HepG2 (cell line): Measurements from ENCODE around the gene NID2. TPM values are rescaled to one million over a fixed set of nuclear protein-coding genes. Genes with fewer than 3 reads are reported as not detected.

ENCODE experiments used
- ATAC-seq: fragments of 200-7000 bp; cut with Tn5 transposase; 3 replicates; pipeline ENCODE4 v1.9.1; 2020; ENCODE audit warnings: mild to moderate bottlenecking, moderate library complexity
- BruUV-seq: library from RNA; stranded (reverse); fragments of 400-500 nt; replicated peaks from 2 replicates; lab custom pipeline; 2021; lab: Mats Ljungman, UMichigan
- CTCF ChIA-PET: fragments of 300-600 bp; formaldehyde crosslinking; extraction: SDS; loops from one replicate; lab custom pipeline; 2021; ENCODE audit warnings: low total read pairs, inconsistent platforms, low intra/inter-chr PET ratio; lab: Yijun Ruan, JAX
- POLR2A ChIA-PET: fragments of 350-600 bp; sonication (Branson Sonifier 250); formaldehyde crosslinking; loops from one replicate; lab custom pipeline; 2020; ENCODE audit warnings: antibody characterized with exemption, inconsistent platforms; lab: Yijun Ruan, JAX
- DNase-seq: peaks from one replicate; pipeline ENCODE4 v3.0.0-alpha.2; 2015; ENCODE audit warnings: low spot score
- FAIRE-seq: peaks from 3 replicates; lab custom pipeline; 2011; peaks lifted over from hg19 to GRCh38; lab: Jason Lieb, UNC
- H2AFZ ChIP-seq: one replicate; pipeline ENCODE4 v1.6.1; 2011; ENCODE audit warnings: low read length, inconsistent platforms
- H3K27ac ChIP-seq: fragments of 300-600 bp; 3 replicates; pipeline ENCODE4 v1.8.0; 2011; ENCODE audit warnings: mixed run types, mild to moderate bottlenecking, mixed read lengths, low read length, inconsistent platforms; ENCODE audit not compliant: insufficient read depth; ENCODE audit errors: extremely low read length
- H3K27me3 ChIP-seq, 2 experiments: fragments of 200-600 bp in 1 of 2; 2 replicates in 1 of 2; 3 replicates in 1 of 2; pipeline versions ENCODE4 v1.6.0 to v1.8.0; 2011; ENCODE audit warnings: low read length in 2 of 2, mild to moderate bottlenecking in 2 of 2, moderate library complexity in 2 of 2, inconsistent platforms in 1 of 2; ENCODE audit not compliant: insufficient read depth in 2 of 2, control insufficient read depth in 1 of 2
- H3K36me3 ChIP-seq, 2 experiments: fragments of 200-600 bp in 1 of 2; replicated peaks in 1 of 2; 2 replicates in 1 of 2; 3 replicates in 1 of 2; pipeline versions ENCODE4 v1.5.1 to v1.8.0; 2011; ENCODE audit warnings: low read length in 2 of 2, inconsistent platforms in 1 of 2; ENCODE audit not compliant: insufficient read depth in 2 of 2, control insufficient read depth in 1 of 2
- H3K4me1 ChIP-seq: 2 replicates; pipeline ENCODE4 v1.5.1; 2012; ENCODE audit warnings: low read length, inconsistent platforms; ENCODE audit not compliant: insufficient read depth
- H3K4me2 ChIP-seq: 2 replicates; pipeline ENCODE4 v1.6.0; 2011; ENCODE audit warnings: low read depth, low read length, inconsistent platforms
- H3K4me3 ChIP-seq, 3 experiments: fragments of 200-600 bp in 1 of 3; sonication (generic), shearing (Covaris generic) in 1 of 3; replicated peaks in 1 of 3; 2 replicates each; pipeline ENCODE4 v1.5.1; 2011 to 2016; ENCODE audit warnings: low read length in 3 of 3, inconsistent platforms in 2 of 3, low read depth in 2 of 3, mild to moderate bottlenecking in 2 of 3, control low read depth in 1 of 3, mixed read lengths in 1 of 3; ENCODE audit not compliant: insufficient read depth in 1 of 3
- H3K79me2 ChIP-seq: one replicate; pipeline ENCODE4 v1.6.1; 2011; ENCODE audit warnings: low read length, inconsistent platforms; ENCODE audit not compliant: insufficient read depth
- H3K9ac ChIP-seq: 2 replicates; pipeline ENCODE4 v1.6.0; 2011; ENCODE audit warnings: mild to moderate bottlenecking, low read depth, low read length, inconsistent platforms; ENCODE audit not compliant: insufficient read depth
- H3K9me3 ChIP-seq: 2 replicates; pipeline ENCODE4 v1.5.1; 2012; ENCODE audit warnings: mild to moderate bottlenecking, low read length
- H4K20me1 ChIP-seq: 2 replicates; pipeline ENCODE4 v1.6.0; 2011; ENCODE audit warnings: inconsistent platforms, mild to moderate bottlenecking, low read length, moderate library complexity; ENCODE audit not compliant: insufficient read depth
- CSRNP1 ChIP-seq: sonication (generic); formaldehyde crosslinking; IDR thresholded peaks from 2 replicates; pipeline ENCODE4 v1.8.1; 2023; ENCODE audit warnings: mild to moderate bottlenecking, missing genetic modification reagents
- ELF1 ChIP-seq: sonication (generic); formaldehyde crosslinking; IDR thresholded peaks from 2 replicates; pipeline ENCODE4 v1.4.0; 2020; ENCODE audit warnings: missing genetic modification reagents
- FOXA3 ChIP-seq: IDR thresholded peaks from 2 replicates; pipeline ENCODE4 v1.6.1; 2016; ENCODE audit warnings: missing genetic modification reagents, missing compliant biosample characterization
- HNRNPLL ChIP-seq: fragments of 200-400 bp; formaldehyde crosslinking; IDR thresholded peaks from 2 replicates; pipeline ENCODE4 v1.6.1; 2017; ENCODE audit warnings: mild to moderate bottlenecking, low read depth, low read length; ENCODE audit not compliant: poor library complexity, severe bottlenecking
- HOXA9 ChIP-seq: sonication (generic); formaldehyde crosslinking; IDR thresholded peaks from 2 replicates; pipeline ENCODE4 v1.8.1; 2022; ENCODE audit warnings: missing genetic modification reagents, mild to moderate bottlenecking, moderate library complexity, borderline replicate concordance
- ISL2 ChIP-seq: sonication (generic); formaldehyde crosslinking; IDR thresholded peaks from 2 replicates; pipeline ENCODE4 v1.5.0; 2020; ENCODE audit warnings: missing genetic modification reagents
- MYPOP ChIP-seq: sonication (generic); formaldehyde crosslinking; IDR thresholded peaks from 2 replicates; pipeline ENCODE4 v1.8.1; 2023; ENCODE audit warnings: mild to moderate bottlenecking, moderate library complexity, missing genetic modification reagents
- NFIC ChIP-seq: IDR thresholded peaks from 2 replicates; pipeline ENCODE4 v1.6.1; 2012; ENCODE audit warnings: mild to moderate bottlenecking, low read length, inconsistent platforms
- PHF8 ChIP-seq: sonication (generic); formaldehyde crosslinking; IDR thresholded peaks from 2 replicates; pipeline ENCODE4 v1.5.0; 2020; ENCODE audit warnings: missing genetic modification reagents
- TCF7L2 ChIP-seq: IDR thresholded peaks from 2 replicates; pipeline ENCODE4 v1.6.1; 2011; ENCODE audit warnings: mild to moderate bottlenecking, low read depth, low read length, moderate library complexity
- ZNF253 ChIP-seq: sonication (generic); formaldehyde crosslinking; IDR thresholded peaks from 2 replicates; pipeline ENCODE4 v1.8.0; 2022; ENCODE audit warnings: mild to moderate bottlenecking, missing genetic modification reagents, borderline replicate concordance
- ZNF800 ChIP-seq: sonication (generic); formaldehyde crosslinking; IDR thresholded peaks from 2 replicates; pipeline ENCODE4 v1.4.0; 2020; ENCODE audit warnings: missing genetic modification reagents
- WGBS: methylation state at CpG from one replicate; pipeline ENCODE4 v1.1.6; 2017; ENCODE audit warnings: low lambda C conversion rate; 5-methylcytosine and 5-hydroxymethylcytosine counted together
- in situ Hi-C: cut with HindIII; loops from 2 replicates; pipeline ENCODE4 v1.10.0; 2017; ENCODE audit warnings: low pct_unique_long_range_greater_than_20kb; ENCODE audit not compliant: extremely low pct_ligation_motif_present
- intact Hi-C: fragments of 100-400 bp; cut with micrococcal nuclease; formaldehyde crosslinking; loops from one replicate; pipeline ENCODE4 v1.10.0; 2022; ENCODE audit not compliant: unreplicated experiment
- polyA plus RNA-seq, 8 experiments: library from polyadenylated mRNA; depleted of rRNA in 3 of 8; stranded (reverse) in 7 of 8; unstranded in 1 of 8; fragments of >200 nt; fragmentation: Illumina TruSeq in 4 of 8; extraction: Trizol in 4 of 8; gene quantifications; 2 replicates each; pipeline versions ENCODE4 v1.2.1 to v1.2.3, GENCODE V29; 2011 to 2016; ENCODE audit warnings: low read depth in 4 of 8, missing spikeins in 1 of 8, mixed read lengths in 1 of 8; ENCODE audit not compliant: insufficient read depth in 1 of 8
- total RNA-seq, 5 experiments: library from RNA; depleted of rRNA; stranded (reverse); fragments of >200 nt; fragmentation: Illumina TruSeq; extraction: Trizol; gene quantifications; 2 replicates each; pipeline ENCODE4 v1.2.3, GENCODE V29; 2016; ENCODE audit warnings: low read depth in 1 of 5
- TF ChIP-seq, protein P1 (sequence below): sonication (generic); formaldehyde crosslinking; IDR thresholded peaks from 2 replicates; pipeline ENCODE4 v1.4.0; 2020; ENCODE audit warnings: mild to moderate bottlenecking, missing genetic modification reagents

NID2 gene
- total and polyA plus RNA-seq, 2 of the 13 experiments (the other 11 are each of a cell fraction or from before 2014, with no cell fraction given), result 0.11 TPM; not detected in 1

DNA sequence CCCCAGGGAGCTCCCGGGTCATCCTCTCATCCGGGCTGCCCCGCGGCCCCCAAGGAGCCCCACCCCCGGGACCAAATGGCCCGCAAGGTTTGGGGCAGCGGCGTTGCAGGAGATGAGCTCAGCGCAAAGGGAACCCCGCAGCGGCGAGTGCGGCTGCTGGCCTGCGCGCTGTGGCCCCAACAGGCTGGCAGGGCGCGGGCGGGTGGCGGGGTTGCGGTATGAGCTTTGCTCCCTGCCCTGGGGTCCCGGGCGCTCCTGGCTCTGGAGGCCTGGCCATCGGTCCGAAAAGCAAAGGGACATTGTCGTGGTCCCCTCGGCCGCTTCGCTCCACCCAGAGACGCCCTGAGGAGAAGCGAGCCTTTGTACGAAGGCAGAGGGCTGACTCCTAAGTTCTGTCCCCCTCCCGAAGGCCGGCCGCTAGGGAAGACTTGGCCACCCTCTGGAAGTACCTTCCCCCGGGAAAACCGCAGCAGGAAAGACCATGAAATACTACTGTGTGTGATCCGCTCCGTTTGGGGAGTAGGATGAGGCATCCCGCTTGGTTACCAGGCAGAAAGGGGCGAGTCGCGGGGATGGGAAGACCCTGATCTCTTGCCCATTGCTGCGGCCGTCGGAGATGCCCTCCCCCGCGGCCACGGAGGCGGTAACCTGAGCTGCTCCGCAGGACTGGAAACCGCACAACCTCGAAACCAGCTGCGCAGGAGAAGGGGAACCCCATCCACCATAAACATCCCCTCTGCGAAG, 620 bp upstream of the NID2 start:
- intact Hi-C loops (no loop called here), in situ Hi-C loops (no loop called here)
- H3K9me3 ChIP-seq, result no peaks in the 10 kb centered on the region
- H3K4me2 ChIP-seq, result peak overlapping the region; percentile 85
- no peak for DNase-seq
- WGBS, result 69% methylated on average over 4 of the region's 54 CpGs
- POLR2A ChIA-PET, result no interaction called here
- no peaks in the 10 kb centered on the region for H4K20me1 ChIP-seq
- H3K4me1 ChIP-seq, result peaks cover 11% of the 10 kb centered on the region
- FAIRE-seq, result no peak
- no peaks in the 10 kb centered on the region for H3K79me2 ChIP-seq
- no peak overlapping the region for H2AFZ ChIP-seq
- H3K36me3 ChIP-seq, result no peaks in the 10 kb centered on the region
- H3K27me3 ChIP-seq, result peaks cover 8 to 38% of the 10 kb centered on the region in 2 experiments; a peak in 4 of 5 replicates
- peak overlapping the region; percentile 44 to 60 (median 54); a peak in 5 of 6 replicates for H3K4me3 ChIP-seq
- H3K27ac ChIP-seq, result no peak overlapping the region
- no peak for TF ChIP-seq ZNF253 (CRISPR knock-in tag)
- no peak for TF ChIP-seq HOXA9 (CRISPR knock-in tag)
- no peak for TF ChIP-seq NFIC
- TF ChIP-seq ISL2, result no peak
- TF ChIP-seq CSRNP1 (CRISPR knock-in tag), result no peak
- TF ChIP-seq HNRNPLL, result peak; percentile 78
- TF ChIP-seq FOXA3 (CRISPR knock-in tag), result no peak
- peak; percentile 79 for TF ChIP-seq ZNF800 (CRISPR knock-in tag)
- no peak for TF ChIP-seq ELF1 (CRISPR knock-in tag)
- TF ChIP-seq TCF7L2, result no peak
- TF ChIP-seq MYPOP (CRISPR knock-in tag), result peak; percentile 39
- TF ChIP-seq, protein P1, sequence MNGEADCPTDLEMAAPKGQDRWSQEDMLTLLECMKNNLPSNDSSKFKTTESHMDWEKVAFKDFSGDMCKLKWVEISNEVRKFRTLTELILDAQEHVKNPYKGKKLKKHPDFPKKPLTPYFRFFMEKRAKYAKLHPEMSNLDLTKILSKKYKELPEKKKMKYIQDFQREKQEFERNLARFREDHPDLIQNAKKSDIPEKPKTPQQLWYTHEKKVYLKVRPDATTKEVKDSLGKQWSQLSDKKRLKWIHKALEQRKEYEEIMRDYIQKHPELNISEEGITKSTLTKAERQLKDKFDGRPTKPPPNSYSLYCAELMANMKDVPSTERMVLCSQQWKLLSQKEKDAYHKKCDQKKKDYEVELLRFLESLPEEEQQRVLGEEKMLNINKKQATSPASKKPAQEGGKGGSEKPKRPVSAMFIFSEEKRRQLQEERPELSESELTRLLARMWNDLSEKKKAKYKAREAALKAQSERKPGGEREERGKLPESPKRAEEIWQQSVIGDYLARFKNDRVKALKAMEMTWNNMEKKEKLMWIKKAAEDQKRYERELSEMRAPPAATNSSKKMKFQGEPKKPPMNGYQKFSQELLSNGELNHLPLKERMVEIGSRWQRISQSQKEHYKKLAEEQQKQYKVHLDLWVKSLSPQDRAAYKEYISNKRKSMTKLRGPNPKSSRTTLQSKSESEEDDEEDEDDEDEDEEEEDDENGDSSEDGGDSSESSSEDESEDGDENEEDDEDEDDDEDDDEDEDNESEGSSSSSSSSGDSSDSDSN, result peak; percentile 46; the same call in 1 of the 2 replicates
- 0 out of 2 replicates have a peak, but pooled peaks have one; percentile 12 for TF ChIP-seq PHF8
- ATAC-seq, result peak; percentile 88
- no TSS peak for BruUV-seq
- no peak overlapping the region for H3K9ac ChIP-seq
- CTCF ChIA-PET, result no interaction called here
